Smooth muscle cell (in vitro differentiated cells): ENCODE measurements around the gene TLR2. TPM values are rescaled to one million over a fixed set of nuclear protein-coding genes. Genes with fewer than 3 reads are reported as not detected.

Experiments used
- DNase-seq: peaks from one replicate; lab custom pipeline; 2025; ENCODE audit not compliant: unreplicated experiment; lab: John Stamatoyannopoulos, UW
- H2AFZ ChIP-seq: fragments of 200-600 bp; sonication (generic); 2 replicates; pipeline ENCODE4 v1.6.0; 2016; ENCODE audit warnings: antibody characterized with exemption, low read depth, mild to moderate bottlenecking
- H3F3A ChIP-seq: fragments of 200-600 bp; sonication (generic); 2 replicates; pipeline ENCODE4 v1.6.0; 2017; ENCODE audit warnings: antibody characterized with exemption, low read depth
- H3K27ac ChIP-seq: fragments of 200-600 bp; sonication (generic); 2 replicates; pipeline ENCODE4 v1.5.1; 2016; ENCODE audit warnings: low read depth, mild to moderate bottlenecking
- H3K27me3 ChIP-seq: fragments of 200-600 bp; sonication (generic); 2 replicates; pipeline ENCODE4 v1.6.1; 2016; ENCODE audit warnings: low read depth, mild to moderate bottlenecking
- H3K36me3 ChIP-seq: fragments of 200-600 bp; sonication (generic); 2 replicates; pipeline ENCODE4 v1.5.1; 2016; ENCODE audit warnings: low read depth
- H3K4me1 ChIP-seq: fragments of 200-600 bp; sonication (generic); 2 replicates; pipeline ENCODE4 v1.5.1; 2016; ENCODE audit warnings: low read depth
- H3K4me2 ChIP-seq: fragments of 200-600 bp; sonication (generic); 2 replicates; pipeline ENCODE4 v1.6.0; 2016; ENCODE audit warnings: mild to moderate bottlenecking
- H3K4me3 ChIP-seq: fragments of 200-600 bp; sonication (generic); 2 replicates; pipeline ENCODE4 v1.5.1; 2016; ENCODE audit warnings: mild to moderate bottlenecking
- H3K79me2 ChIP-seq: fragments of 200-600 bp; sonication (generic); 2 replicates; pipeline ENCODE4 v1.6.0; 2016; ENCODE audit warnings: low read depth, mild to moderate bottlenecking
- H3K9ac ChIP-seq: fragments of 200-600 bp; sonication (generic); 2 replicates; pipeline ENCODE4 v1.6.0; 2016; ENCODE audit warnings: low read depth
- H3K9me3 ChIP-seq: fragments of 200-600 bp; sonication (generic); replicated peaks from 2 replicates; pipeline ENCODE4 v1.5.1; 2016; ENCODE audit warnings: low read depth
- H4K20me1 ChIP-seq: fragments of 200-600 bp; sonication (generic); 2 replicates; pipeline ENCODE4 v1.6.0; 2016; ENCODE audit warnings: low read depth
- WGBS: methylation state at CpG from one replicate; pipeline ENCODE4 v1.1.7; 2016; ENCODE audit warnings: low lambda C conversion rate; 5-methylcytosine and 5-hydroxymethylcytosine counted together
- polyA plus RNA-seq: library from polyadenylated mRNA; unstranded; fragments of >200 nt; fragmentation: Nextera tagmentation; extraction: Ambion mirVana; gene quantifications from 2 replicates; pipeline ENCODE4 v1.2.1, GENCODE V29; 2016
- total RNA-seq: library from RNA; depleted of rRNA; stranded (reverse); fragments of >200 nt; gene quantifications from 2 replicates; pipeline ENCODE4 v1.2.3, GENCODE V29; 2014
- TF ChIP-seq, protein P1 (sequence below): fragments of 200-600 bp; sonication (generic); IDR thresholded peaks from 2 replicates; pipeline ENCODE4 v1.5.1; 2017; ENCODE audit warnings: borderline replicate concordance, mild to moderate bottlenecking, antibody characterized with exemption; ENCODE audit not compliant: insufficient read depth, poor library complexity, severe bottlenecking

Gene TLR2
- total and polyA plus RNA-seq, 2 experiments from 2014 or later = not detected

DNA sequence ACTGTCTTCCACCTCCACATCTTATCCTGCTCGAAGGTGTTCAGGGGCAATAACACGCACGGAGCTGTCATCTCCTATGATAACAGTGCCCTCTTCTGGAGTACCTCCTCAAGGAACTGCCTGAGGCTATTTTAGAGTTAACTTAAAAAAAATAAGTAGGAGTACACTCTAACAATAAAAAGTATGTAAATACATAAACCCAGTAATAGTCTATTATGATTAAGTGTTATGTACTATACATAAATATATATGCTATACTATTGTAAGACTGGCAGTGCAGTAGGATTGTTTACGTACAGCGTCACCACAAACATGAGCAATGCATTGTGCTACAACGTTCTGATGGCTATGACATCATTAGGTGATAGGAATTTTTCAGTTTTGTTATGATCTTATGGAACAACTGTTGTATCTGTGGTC is 34.5 kb upstream of the TLR2 start:
- Histone ChIP-seq H3K79me2 (no peaks in the 10 kb centered on the region), H3K4me1 (no peaks in the 10 kb centered on the region), H3F3A (no peaks in the 10 kb centered on the region), H3K27me3 (no peaks in the 10 kb centered on the region), H3K9ac (no peak overlapping the region), H3K4me2 (no peak overlapping the region), H3K9me3 (no peaks in the 10 kb centered on the region), H3K4me3 (no peak overlapping the region), H3K36me3 (no peaks in the 10 kb centered on the region), H4K20me1 (no peaks in the 10 kb centered on the region), H3K27ac (no peak overlapping the region), H2AFZ (no peak overlapping the region)
- no peak for DNase-seq
- TF ChIP-seq, protein P1, sequence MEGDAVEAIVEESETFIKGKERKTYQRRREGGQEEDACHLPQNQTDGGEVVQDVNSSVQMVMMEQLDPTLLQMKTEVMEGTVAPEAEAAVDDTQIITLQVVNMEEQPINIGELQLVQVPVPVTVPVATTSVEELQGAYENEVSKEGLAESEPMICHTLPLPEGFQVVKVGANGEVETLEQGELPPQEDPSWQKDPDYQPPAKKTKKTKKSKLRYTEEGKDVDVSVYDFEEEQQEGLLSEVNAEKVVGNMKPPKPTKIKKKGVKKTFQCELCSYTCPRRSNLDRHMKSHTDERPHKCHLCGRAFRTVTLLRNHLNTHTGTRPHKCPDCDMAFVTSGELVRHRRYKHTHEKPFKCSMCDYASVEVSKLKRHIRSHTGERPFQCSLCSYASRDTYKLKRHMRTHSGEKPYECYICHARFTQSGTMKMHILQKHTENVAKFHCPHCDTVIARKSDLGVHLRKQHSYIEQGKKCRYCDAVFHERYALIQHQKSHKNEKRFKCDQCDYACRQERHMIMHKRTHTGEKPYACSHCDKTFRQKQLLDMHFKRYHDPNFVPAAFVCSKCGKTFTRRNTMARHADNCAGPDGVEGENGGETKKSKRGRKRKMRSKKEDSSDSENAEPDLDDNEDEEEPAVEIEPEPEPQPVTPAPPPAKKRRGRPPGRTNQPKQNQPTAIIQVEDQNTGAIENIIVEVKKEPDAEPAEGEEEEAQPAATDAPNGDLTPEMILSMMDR = peak; percentile 41
- WGBS = 55% methylated on average over 6 of the region's 6 CpGs

DNA sequence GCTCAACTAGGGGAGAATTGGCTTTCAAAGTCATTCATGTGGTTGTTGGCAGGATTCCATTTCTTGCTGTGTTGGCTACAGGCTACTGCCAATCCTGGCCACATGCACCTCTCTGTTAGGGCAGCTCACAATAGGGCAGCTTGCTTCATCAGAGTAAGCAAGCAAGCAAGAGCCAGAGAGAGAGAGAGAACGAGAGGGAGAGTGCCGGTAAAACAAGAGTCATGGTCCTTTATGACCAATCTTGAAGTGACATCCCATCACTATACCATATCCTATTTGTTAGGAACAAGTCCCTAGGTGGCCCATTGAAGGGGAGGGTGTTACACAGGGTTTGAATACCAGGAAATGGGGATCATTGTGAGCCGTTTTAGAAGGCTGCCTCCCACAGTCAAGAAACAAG is 33.0 kb upstream of the TLR2 start:
- Histone ChIP-seq H3K79me2 (no peaks in the 10 kb centered on the region), H3K4me1 (no peaks in the 10 kb centered on the region), H3K9me3 (no peaks in the 10 kb centered on the region), H3K27ac (no peak overlapping the region), H4K20me1 (no peaks in the 10 kb centered on the region), H3K9ac (no peak overlapping the region), H3K4me3 (no peak overlapping the region), H3K4me2 (no peak overlapping the region), H3F3A (no peaks in the 10 kb centered on the region), H3K27me3 (no peaks in the 10 kb centered on the region), H3K36me3 (no peaks in the 10 kb centered on the region), H2AFZ (no peak overlapping the region)
- WGBS = 84% methylated on average over 3 of the region's 3 CpGs
- DNase-seq = no peak
- TF ChIP-seq, protein P1 = no peak

DNA sequence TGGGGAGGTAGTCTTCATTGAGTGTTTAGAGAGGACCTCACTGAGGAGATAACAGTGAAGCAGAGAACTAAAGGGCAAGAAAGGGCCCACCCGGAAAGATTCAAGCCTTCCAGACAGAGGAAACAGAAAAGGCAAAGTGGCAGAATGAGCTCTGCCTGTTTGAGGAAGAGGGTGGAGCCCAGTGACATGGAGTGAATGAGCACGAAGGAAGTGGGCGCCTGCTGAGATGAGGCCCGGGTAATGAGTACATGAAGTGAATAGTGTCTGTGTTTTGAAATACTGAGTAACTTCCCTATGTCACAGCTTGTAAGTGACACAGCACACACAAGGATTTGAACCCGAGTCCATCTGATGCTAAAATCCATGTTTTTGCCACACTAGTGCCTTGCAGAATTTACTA is 32.5 kb upstream of the TLR2 start:
- H3K9me3 ChIP-seq = no peaks in the 10 kb centered on the region
- H3K27me3 ChIP-seq = no peaks in the 10 kb centered on the region
- WGBS = 82% methylated on average over 5 of the region's 5 CpGs
- H2AFZ ChIP-seq = no peak overlapping the region
- no peaks in the 10 kb centered on the region for H3K79me2 ChIP-seq
- H4K20me1 ChIP-seq = no peaks in the 10 kb centered on the region
- TF ChIP-seq, protein P1 = no peak
- no peak for DNase-seq
- no peak overlapping the region for H3K4me2 ChIP-seq
- no peaks in the 10 kb centered on the region for H3K4me1 ChIP-seq
- H3K27ac ChIP-seq = no peak overlapping the region
- H3K4me3 ChIP-seq = no peak overlapping the region
- H3F3A ChIP-seq = no peaks in the 10 kb centered on the region
- no peaks in the 10 kb centered on the region for H3K36me3 ChIP-seq
- H3K9ac ChIP-seq = no peak overlapping the region

DNA sequence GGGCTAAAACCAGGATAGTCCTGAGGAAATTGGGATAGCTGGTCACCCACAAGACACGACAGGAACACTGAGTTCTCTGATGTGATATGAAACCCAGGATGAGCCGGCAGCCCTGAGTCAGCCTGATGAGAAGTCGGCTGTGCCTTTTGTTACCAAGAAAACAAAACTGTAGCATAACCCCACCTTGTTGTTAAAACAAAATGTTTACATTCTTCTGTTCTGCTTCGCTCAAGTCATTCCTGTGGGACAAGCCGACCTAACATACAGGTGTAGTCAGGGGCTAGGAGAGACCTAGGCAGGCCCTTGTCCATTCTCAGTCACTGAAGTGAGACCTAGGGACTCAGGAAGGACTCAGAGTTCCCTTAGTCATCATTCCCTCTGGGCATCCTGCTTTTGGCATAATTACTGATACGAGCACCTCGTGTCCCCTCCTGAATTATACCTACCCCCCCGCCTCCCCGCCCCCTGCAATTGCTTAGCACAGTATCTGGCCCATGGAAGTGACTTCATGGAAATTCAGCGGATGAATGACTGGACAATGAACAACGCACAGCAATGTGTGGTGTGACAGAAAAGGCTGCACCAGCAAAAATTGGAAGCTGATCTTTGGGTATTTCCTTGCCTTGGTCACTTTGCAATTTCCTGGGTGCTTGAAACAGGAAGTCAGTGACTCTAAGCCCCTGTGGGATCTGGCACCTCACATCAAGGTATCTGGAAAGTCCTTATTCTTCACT is 31.9 kb upstream of the TLR2 start:
- no peak overlapping the region for H2AFZ ChIP-seq
- no peak for DNase-seq
- WGBS = 77% methylated on average over 11 of the region's 11 CpGs

More for the DNA sequence above, 31.9 kb upstream of the TLR2 start:
- H3K27ac ChIP-seq = no peak overlapping the region
- no peaks in the 10 kb centered on the region for H3K36me3 ChIP-seq
- H3K9ac ChIP-seq = no peak overlapping the region
- no peaks in the 10 kb centered on the region for H4K20me1 ChIP-seq
- no peak overlapping the region for H3K4me2 ChIP-seq
- no peaks in the 10 kb centered on the region for H3K4me1 ChIP-seq
- no peaks in the 10 kb centered on the region for H3K27me3 ChIP-seq
- no peak overlapping the region for H3K4me3 ChIP-seq
- H3K79me2 ChIP-seq = no peaks in the 10 kb centered on the region
- TF ChIP-seq, protein P1 = no peak
- no peaks in the 10 kb centered on the region for H3F3A ChIP-seq
- no peaks in the 10 kb centered on the region for H3K9me3 ChIP-seq
